Measurements from ENCODE around the gene LRRC15. TPM values are rescaled to one million over a fixed set of nuclear protein-coding genes. Genes with fewer than 3 reads are reported as not detected.

The LRRC15 gene
- total RNA-seq, 1 donor from 2014 or later = not detected

GRCh38 chr3:194383276-194383940 lies 13.9 kb upstream of the LRRC15 start:
- Histone ChIP-seq H3K9me3 (no peaks in the 10 kb centered on the region), H3K36me3 (no peaks in the 10 kb centered on the region), H3K4me3 (no peak overlapping the region), H3K27ac (no peak overlapping the region), H3K4me1 (no peaks in the 10 kb centered on the region), H3K27me3 (no peaks in the 10 kb centered on the region)
- intact Hi-C loops (cut with DNase I) = no loop called here
- no peak for TF ChIP-seq POLR2AphosphoS5 (IDR thresholded peaks at IDR 0.05; ENCODE audit: insufficient read depth in 1 of 2, low read depth in 1 of 2)
- no peak for TF ChIP-seq POLR2A (IDR thresholded peaks at IDR 0.05)
- no peak for TF ChIP-seq CTCF (IDR thresholded peaks at IDR 0.05)
- no peak for DNase-seq (ENCODE audit: extremely low spot score in 2 of 2)

- no peaks in the 10 kb centered on the region for H3K27me3 ChIP-seq
- intact Hi-C loops (cut with DNase I) = no loop called here
Measured at GRCh38 chr3:194382892-194383223, 13.3 kb upstream of the LRRC15 start.

GRCh38 chr3:194382196-194382891 lies 12.8 kb upstream of the LRRC15 start:
- TF ChIP-seq POLR2AphosphoS5 (IDR thresholded peaks at IDR 0.05; ENCODE audit: insufficient read depth in 1 of 2, low read depth in 1 of 2) (no peak), CTCF (IDR thresholded peaks at IDR 0.05) (no peak), POLR2A (IDR thresholded peaks at IDR 0.05) (no peak)
- no peaks in the 10 kb centered on the region for H3K27me3 ChIP-seq
- DNase-seq (ENCODE audit: extremely low spot score in 2 of 2) = no peak
- intact Hi-C loops (cut with DNase I) = no loop called here
- no peak overlapping the region for H3K4me3 ChIP-seq
- H3K36me3 ChIP-seq = no peaks in the 10 kb centered on the region
- H3K27ac ChIP-seq = no peak overlapping the region
- no peaks in the 10 kb centered on the region for H3K4me1 ChIP-seq
- no peaks in the 10 kb centered on the region for H3K9me3 ChIP-seq

More at GRCh38 chr3:194382892-194383223, 13.3 kb upstream of the LRRC15 start:
- Histone ChIP-seq H3K9me3 (no peaks in the 10 kb centered on the region), H3K4me1 (no peaks in the 10 kb centered on the region), H3K36me3 (no peaks in the 10 kb centered on the region), H3K27ac (no peak overlapping the region), H3K4me3 (no peak overlapping the region)
- DNase-seq (ENCODE audit: extremely low spot score in 2 of 2) = no peak
- TF ChIP-seq POLR2AphosphoS5 (IDR thresholded peaks at IDR 0.05; ENCODE audit: insufficient read depth in 1 of 2, low read depth in 1 of 2) = no peak
- no peak for TF ChIP-seq CTCF (IDR thresholded peaks at IDR 0.05)
- no peak for TF ChIP-seq POLR2A (IDR thresholded peaks at IDR 0.05)

GRCh38 chr3:194381460-194381875 lies 11.9 kb upstream of the LRRC15 start:
- no peak for DNase-seq (ENCODE audit: extremely low spot score in 2 of 2)
- Histone ChIP-seq H3K36me3 (no peaks in the 10 kb centered on the region), H3K27me3 (no peaks in the 10 kb centered on the region), H3K4me1 (no peaks in the 10 kb centered on the region), H3K4me3 (no peak overlapping the region), H3K27ac (no peak overlapping the region), H3K9me3 (no peaks in the 10 kb centered on the region)
- intact Hi-C loops (cut with DNase I) = no loop called here
- TF ChIP-seq CTCF (IDR thresholded peaks at IDR 0.05) (no peak), POLR2A (IDR thresholded peaks at IDR 0.05) (no peak), POLR2AphosphoS5 (IDR thresholded peaks at IDR 0.05; ENCODE audit: insufficient read depth in 1 of 2, low read depth in 1 of 2) (no peak)

GRCh38 chr3:194380326-194380725 lies 10.8 kb upstream of the LRRC15 start:
- no peak overlapping the region for H3K27ac ChIP-seq
- no peak for DNase-seq (ENCODE audit: extremely low spot score in 2 of 2)
- intact Hi-C loops (cut with DNase I) = no loop called here
- no peaks in the 10 kb centered on the region for H3K36me3 ChIP-seq
- TF ChIP-seq POLR2A (IDR thresholded peaks at IDR 0.05) = no peak
- no peak for TF ChIP-seq CTCF (IDR thresholded peaks at IDR 0.05)
- no peaks in the 10 kb centered on the region for H3K4me1 ChIP-seq
- no peaks in the 10 kb centered on the region for H3K27me3 ChIP-seq
- no peak overlapping the region for H3K4me3 ChIP-seq
- H3K9me3 ChIP-seq = no peaks in the 10 kb centered on the region

Measured in vagina (tissue), 2 donors.